Lung (tissue), 12 donors: Measurements from ENCODE around the gene ARID4B. TPM values are rescaled to one million over a fixed set of nuclear protein-coding genes. Genes with fewer than 3 reads are reported as not detected.

ENCODE experiments used
- ATAC-seq: fragments of 200-7000 bp; cut with Tn5 transposase; one replicate; pipeline ENCODE4 v1.9.1; 2020; ENCODE audit warnings: moderate number of reproducible peaks; ENCODE audit not compliant: insufficient read depth, low FRiP score
- DNase-seq, 3 donors: peaks; one replicate each; pipeline ENCODE4 v3.0.0-alpha.2; 2013 to 2017
- H3K27ac ChIP-seq, 2 donors: one replicate each; pipeline ENCODE4 v1.5.1; 2013; ENCODE audit warnings: mild to moderate bottlenecking in 2 of 2, moderate library complexity in 2 of 2, control low read depth in 1 of 2, inconsistent platforms in 1 of 2, low read depth in 1 of 2, low read length in 1 of 2
- H3K27me3 ChIP-seq, 3 donors: one replicate each; pipeline ENCODE4 v1.5.1; 2013; ENCODE audit warnings: low read length in 2 of 3; ENCODE audit not compliant: control insufficient read depth in 3 of 3, insufficient read depth in 3 of 3
- H3K36me3 ChIP-seq, 4 donors: one replicate each; pipeline ENCODE4 v1.5.1; 2013; ENCODE audit warnings: low read length in 4 of 4, mild to moderate bottlenecking in 1 of 4, moderate library complexity in 1 of 4; ENCODE audit not compliant: control insufficient read depth in 4 of 4, insufficient read depth in 4 of 4
- H3K4me1 ChIP-seq, 5 donors: one replicate each; pipeline ENCODE4 v1.5.1; 2013; ENCODE audit warnings: low read length in 5 of 5, mild to moderate bottlenecking in 2 of 5, moderate library complexity in 1 of 5; ENCODE audit not compliant: control insufficient read depth in 5 of 5, insufficient read depth in 5 of 5
- H3K4me3 ChIP-seq: one replicate; pipeline ENCODE4 v1.5.1; 2013; ENCODE audit warnings: mild to moderate bottlenecking, control low read depth, moderate library complexity
- H3K9ac ChIP-seq, 2 donors: one replicate each; pipeline ENCODE4 v1.5.1; 2013; ENCODE audit warnings: low read length in 2 of 2, control low read depth in 1 of 2; ENCODE audit not compliant: insufficient read depth in 1 of 2
- H3K9me3 ChIP-seq, 4 donors: one replicate each; pipeline ENCODE4 v1.5.1; 2013; ENCODE audit warnings: low read length in 3 of 4, mild to moderate bottlenecking in 1 of 4, moderate library complexity in 1 of 4; ENCODE audit not compliant: control insufficient read depth in 4 of 4, insufficient read depth in 3 of 4
- CTCF ChIP-seq: IDR thresholded peaks from 2 replicates; pipeline ENCODE4 v1.5.1; 2012; ENCODE audit warnings: mild to moderate bottlenecking; ENCODE audit errors: control extremely low read depth, extremely low read depth
- WGBS, 2 donors: extraction: QIAGEN DNeasy Blood & Tissue Kit; methylation state at CpG; one replicate each; pipeline ENCODE4 v1.1.7; 2013; 5-methylcytosine and 5-hydroxymethylcytosine counted together
- polyA plus RNA-seq, 2 donors: library from polyadenylated mRNA; stranded (reverse); fragments of 200-250 nt; gene quantifications; one replicate each; pipeline ENCODE4 v1.2.1, GENCODE V29; 2013
- total RNA-seq, 2 donors: library from RNA; depleted of rRNA in 1 of 2; stranded (reverse); fragments of >200 nt in 1 of 2; gene quantifications; one replicate each; pipeline ENCODE4 v1.2.1, GENCODE V29; 2014 to 2021
- donor health status: control.
- donor health status: control.
- donor health status: Bipolar disorder and iron deficiency.
- donor health status: healthy.
- donor health status: DM: yes; HTN: yes; CAD: no.

The ARID4B gene
- total and polyA plus RNA-seq, 4 donors = 15.8 to 99.7 (median 23.0) TPM

GRCh38 chr1:235279694-235280093, 48.3 kb downstream of the ARID4B start:
- no peaks in the 10 kb centered on the region for H3K27me3 ChIP-seq
- peaks cover 0 to 9% (median 6%) of the 10 kb centered on the region in 5 donors for H3K4me1 ChIP-seq
- H3K9me3 ChIP-seq = no peaks in the 10 kb centered on the region
- H3K36me3 ChIP-seq = peaks cover 0 to 3% (median 0%) of the 10 kb centered on the region in 4 donors
- H3K27ac ChIP-seq = no peak overlapping the region
- no peak for TF ChIP-seq CTCF
- DNase-seq (no peak), ATAC-seq (no peak)
- WGBS, 2 donors = 68 to 80% methylated on average over 5 of the region's 5 CpGs
- no peak overlapping the region for H3K4me3 ChIP-seq
- H3K9ac ChIP-seq = no peak overlapping the region

- Histone ChIP-seq H3K36me3 (peaks cover 0 to 3% (median 0%) of the 10 kb centered on the region in 4 donors), H3K9ac (no peak overlapping the region), H3K4me3 (no peak overlapping the region), H3K27ac (no peak overlapping the region), H3K9me3 (no peaks in the 10 kb centered on the region), H3K4me1 (peaks cover 0 to 9% (median 6%) of the 10 kb centered on the region in 5 donors), H3K27me3 (no peaks in the 10 kb centered on the region)
- DNase-seq = no peak
- no peak for TF ChIP-seq CTCF
- WGBS, 2 donors = 76 to 84% methylated on average over 5 of the region's 5 CpGs
- no peak for ATAC-seq
Observed at GRCh38 chr1:235278915-235279292, 49.1 kb downstream of the ARID4B start.

- 80 to 87% methylated on average over 1 of the region's 1 CpG for WGBS, 2 donors
- Histone ChIP-seq H3K27me3 (no peaks in the 10 kb centered on the region), H3K4me1 (peaks cover 0 to 9% (median 6%) of the 10 kb centered on the region in 5 donors), H3K9ac (no peak overlapping the region), H3K36me3 (peaks cover 0 to 3% (median 0%) of the 10 kb centered on the region in 4 donors), H3K4me3 (no peak overlapping the region), H3K27ac (no peak overlapping the region), H3K9me3 (no peaks in the 10 kb centered on the region)
- ATAC-seq = no peak
- no peak for TF ChIP-seq CTCF
- DNase-seq = no peak
Observed at GRCh38 chr1:235278233-235278914, 49.6 kb downstream of the ARID4B start.

- H3K4me1 ChIP-seq = peaks cover 0 to 11% (median 6%) of the 10 kb centered on the region in 5 donors
- no peaks in the 10 kb centered on the region for H3K27me3 ChIP-seq
- peaks cover 0 to 3% (median 0%) of the 10 kb centered on the region in 4 donors for H3K36me3 ChIP-seq
- H3K27ac ChIP-seq = no peak overlapping the region
- no peak overlapping the region for H3K4me3 ChIP-seq
- no peak for DNase-seq
- no peaks in the 10 kb centered on the region for H3K9me3 ChIP-seq
- ATAC-seq = no peak
- TF ChIP-seq CTCF = no peak
- H3K9ac ChIP-seq = no peak overlapping the region
Observed at GRCh38 chr1:235277709-235278108, 50.3 kb downstream of the ARID4B start.
